HUES6 (cell line): ENCODE data around the gene NCF2.

Source experiments
- H3K27ac ChIP-seq: 2 replicates; pipeline ENCODE4 v1.7.0; 2013; ENCODE audit warnings: low read depth, mild to moderate bottlenecking, low read length, inconsistent platforms
- H3K27me3 ChIP-seq: 2 replicates; pipeline ENCODE4 v1.6.1; 2013; ENCODE audit warnings: low read length; ENCODE audit not compliant: control insufficient read depth, insufficient read depth
- H3K36me3 ChIP-seq: 2 replicates; pipeline ENCODE4 v1.6.1; 2013; ENCODE audit warnings: low read length; ENCODE audit not compliant: control insufficient read depth, insufficient read depth
- H3K4me1 ChIP-seq: 2 replicates; pipeline ENCODE4 v1.6.1; 2013; ENCODE audit warnings: low read length; ENCODE audit not compliant: control insufficient read depth, insufficient read depth
- H3K4me3 ChIP-seq: 2 replicates; pipeline ENCODE4 v1.5.1; 2013; ENCODE audit warnings: low read depth, low read length
- H3K9ac ChIP-seq: one replicate; pipeline ENCODE4 v1.6.1; 2013; ENCODE audit warnings: mild to moderate bottlenecking, low read length
- H3K9me3 ChIP-seq: 2 replicates; pipeline ENCODE4 v1.6.1; 2013; ENCODE audit warnings: low read depth, low read length; ENCODE audit not compliant: control insufficient read depth, insufficient read depth

Gene NCF2

GRCh38 chr1:183522104-183522503 is 68.2 kb downstream of the NCF2 start:
- no peak overlapping the region for H3K4me3 ChIP-seq
- H3K9ac ChIP-seq: no peak overlapping the region
- H3K36me3 ChIP-seq: peaks cover 44% of the 10 kb centered on the region

GRCh38 chr1:183520379-183520778 is 69.9 kb downstream of the NCF2 start:
- H3K9ac ChIP-seq: no peak overlapping the region
- H3K9me3 ChIP-seq: no peaks in the 10 kb centered on the region
- peaks cover 41% of the 10 kb centered on the region for H3K36me3 ChIP-seq
- no peak overlapping the region for H3K27ac ChIP-seq
- 0 out of 2 replicates have a peak, but pooled peaks cover 1% of the 10 kb centered on the region for H3K4me1 ChIP-seq
- H3K4me3 ChIP-seq: no peak overlapping the region
- H3K27me3 ChIP-seq: no peaks in the 10 kb centered on the region

More at GRCh38 chr1:183522104-183522503, 68.2 kb downstream of the NCF2 start:
- H3K4me1 ChIP-seq: no peaks in the 10 kb centered on the region
- no peak overlapping the region for H3K27ac ChIP-seq
- no peaks in the 10 kb centered on the region for H3K9me3 ChIP-seq
- H3K27me3 ChIP-seq: no peaks in the 10 kb centered on the region

GRCh38 chr1:183517401-183517800 is 72.9 kb downstream of the NCF2 start:
- no peak overlapping the region for H3K4me3 ChIP-seq
- H3K36me3 ChIP-seq: peaks cover 30% of the 10 kb centered on the region
- H3K9ac ChIP-seq: no peak overlapping the region
- no peaks in the 10 kb centered on the region for H3K27me3 ChIP-seq
- H3K9me3 ChIP-seq: no peaks in the 10 kb centered on the region
- H3K4me1 ChIP-seq: peaks cover 15% of the 10 kb centered on the region
- no peak overlapping the region for H3K27ac ChIP-seq

GRCh38 chr1:183516725-183517124 is 73.5 kb downstream of the NCF2 start:
- H3K36me3 ChIP-seq: peaks cover 29% of the 10 kb centered on the region

GRCh38 chr1:183515002-183515689 is 75.1 kb downstream of the NCF2 start:
- H3K27ac ChIP-seq: no peak overlapping the region
- peaks cover 23% of the 10 kb centered on the region for H3K36me3 ChIP-seq
- no peaks in the 10 kb centered on the region for H3K9me3 ChIP-seq
- H3K4me3 ChIP-seq: no peak overlapping the region
- no peaks in the 10 kb centered on the region for H3K27me3 ChIP-seq
- H3K9ac ChIP-seq: no peak overlapping the region
- peaks cover 15% of the 10 kb centered on the region for H3K4me1 ChIP-seq

More at GRCh38 chr1:183516725-183517124, 73.5 kb downstream of the NCF2 start:
- Histone ChIP-seq H3K27ac (no peak overlapping the region), H3K9ac (no peak overlapping the region), H3K4me1 (peaks cover 15% of the 10 kb centered on the region), H3K9me3 (no peaks in the 10 kb centered on the region), H3K4me3 (no peak overlapping the region), H3K27me3 (no peaks in the 10 kb centered on the region)

- Histone ChIP-seq H3K27me3 (no peaks in the 10 kb centered on the region), H3K4me1 (peaks cover 15% of the 10 kb centered on the region), H3K9ac (no peak overlapping the region), H3K36me3 (peaks cover 23% of the 10 kb centered on the region), H3K4me3 (no peak overlapping the region), H3K27ac (0 out of 2 replicates have a peak overlapping the region, but pooled peaks have one; percentile 5), H3K9me3 (no peaks in the 10 kb centered on the region)
Observed at GRCh38 chr1:183514235-183514634, 76.0 kb downstream of the NCF2 start.

- no peak overlapping the region for H3K27ac ChIP-seq
- H3K9ac ChIP-seq: no peak overlapping the region
- H3K9me3 ChIP-seq: no peaks in the 10 kb centered on the region
- no peak overlapping the region for H3K4me3 ChIP-seq
- peaks cover 15% of the 10 kb centered on the region for H3K4me1 ChIP-seq
- H3K36me3 ChIP-seq: peaks cover 9% of the 10 kb centered on the region
- H3K27me3 ChIP-seq: no peaks in the 10 kb centered on the region
Observed at GRCh38 chr1:183512450-183512849, 77.8 kb downstream of the NCF2 start.

GRCh38 chr1:183508694-183509093 is 81.6 kb downstream of the NCF2 start:
- H3K27ac ChIP-seq: no peak overlapping the region
- H3K4me3 ChIP-seq: no peak overlapping the region
- no peaks in the 10 kb centered on the region for H3K9me3 ChIP-seq
- no peaks in the 10 kb centered on the region for H3K27me3 ChIP-seq
- H3K36me3 ChIP-seq: no peaks in the 10 kb centered on the region
- no peak overlapping the region for H3K9ac ChIP-seq
- H3K4me1 ChIP-seq: peaks cover 12% of the 10 kb centered on the region; the same call in 1 of the 2 replicates

- no peaks in the 10 kb centered on the region for H3K9me3 ChIP-seq
- no peak overlapping the region for H3K9ac ChIP-seq
- H3K36me3 ChIP-seq: no peaks in the 10 kb centered on the region
- no peak overlapping the region for H3K27ac ChIP-seq
- H3K27me3 ChIP-seq: no peaks in the 10 kb centered on the region
- H3K4me1 ChIP-seq: peaks cover 12% of the 10 kb centered on the region; the same call in 1 of the 2 replicates
- H3K4me3 ChIP-seq: no peak overlapping the region
Observed at GRCh38 chr1:183506561-183506960, 83.7 kb downstream of the NCF2 start.
